NT2/D1 (cell line): ENCODE results near the gene USP15.

ENCODE experiments used
- SUZ12 ChIP-seq: IDR thresholded peaks from 2 replicates; pipeline ENCODE4 v1.6.1; 2011; ENCODE audit not compliant: insufficient read length, insufficient read depth; ENCODE audit errors: extremely low read depth
- YY1 ChIP-seq: IDR thresholded peaks from 2 replicates; pipeline ENCODE4 v1.6.1; 2011; ENCODE audit not compliant: insufficient read length, insufficient read depth
- ZNF274 ChIP-seq: IDR thresholded peaks from 2 replicates; pipeline ENCODE4 v1.6.1; 2011; ENCODE audit warnings: mild to moderate bottlenecking, low read depth, low read length

DNA sequence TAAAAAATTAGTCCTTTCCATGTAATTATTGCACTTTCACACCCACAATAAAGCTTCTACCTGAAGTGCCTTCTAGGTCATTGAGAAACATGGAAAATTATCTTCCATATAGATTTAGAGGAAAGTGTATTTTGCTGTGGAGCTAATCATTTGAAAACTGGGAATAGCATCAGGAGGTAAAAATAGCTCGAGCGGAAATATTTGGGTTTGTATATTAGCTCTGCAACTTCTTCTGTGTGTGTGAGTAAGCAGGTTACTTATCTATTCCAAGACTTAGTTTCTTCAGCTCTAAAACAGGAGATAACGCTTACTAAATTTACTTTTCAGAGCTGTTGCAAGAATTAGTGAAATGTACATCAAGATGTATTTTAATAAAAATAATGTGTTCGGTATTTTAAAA, 111.5 kb downstream of the USP15 start:
- TF ChIP-seq ZNF274 (no peak), YY1 (no peak), SUZ12 (no peak)
